Measurements from ENCODE around the gene E2F8.
A peak's percentile ranks its signal among the peaks of the same experiment; 100 is the strongest.

Gene E2F8

GRCh38 chr11:19252394-19253152 lies 11.8 kb upstream of the E2F8 start:
- no peak for DNase-seq (ENCODE audit: low read depth)

- no peak for DNase-seq (ENCODE audit: low read depth)
Observed at GRCh38 chr11:19251577-19251976, 10.8 kb upstream of the E2F8 start.

- DNase-seq (ENCODE audit: low read depth), result no peak
Observed at GRCh38 chr11:19246816-19247215, 6.1 kb upstream of the E2F8 start.

- no peak for DNase-seq (ENCODE audit: low read depth)
Observed at GRCh38 chr11:19245351-19245750, 4.6 kb upstream of the E2F8 start.

- DNase-seq (ENCODE audit: low read depth), result no peak
Observed at GRCh38 chr11:19244621-19245020, 3.9 kb upstream of the E2F8 start.

GRCh38 chr11:19244084-19244483 lies 3.3 kb upstream of the E2F8 start:
- DNase-seq (ENCODE audit: low read depth), result no peak

- no peak for DNase-seq (ENCODE audit: low read depth)
Observed at GRCh38 chr11:19243613-19244012, 2.9 kb upstream of the E2F8 start.

- no peak for DNase-seq (ENCODE audit: low read depth)
Observed at GRCh38 chr11:19243143-19243542, 2.4 kb upstream of the E2F8 start.

- DNase-seq (ENCODE audit: low read depth), result no peak
Observed at GRCh38 chr11:19242179-19242932, 1.6 kb upstream of the E2F8 start.

- no peak for DNase-seq (ENCODE audit: low read depth)
Observed at GRCh38 chr11:19241260-19242178, 774 bp upstream of the E2F8 start.

GRCh38 chr11:19239039-19239438 lies 1.7 kb downstream of the E2F8 start:
- DNase-seq (ENCODE audit: low read depth), result no peak

- DNase-seq (ENCODE audit: low read depth), result no peak
Observed at GRCh38 chr11:19237813-19238212, 2.9 kb downstream of the E2F8 start.

GRCh38 chr11:19237381-19237780 lies 3.4 kb downstream of the E2F8 start:
- DNase-seq (ENCODE audit: low read depth), result no peak

- no peak for DNase-seq (ENCODE audit: low read depth)
Observed at GRCh38 chr11:19234231-19234817, 6.4 kb downstream of the E2F8 start.

GRCh38 chr11:19232910-19233503 lies 7.7 kb downstream of the E2F8 start:
- DNase-seq (ENCODE audit: low read depth), result peak; percentile 86

GRCh38 chr11:19229671-19230070 lies 11.1 kb downstream of the E2F8 start:
- DNase-seq (ENCODE audit: low read depth), result no peak

- DNase-seq (ENCODE audit: low read depth), result no peak
Observed at GRCh38 chr11:19228968-19229367, 11.8 kb downstream of the E2F8 start.

- DNase-seq (ENCODE audit: low read depth), result no peak
Observed at GRCh38 chr11:19226378-19227195, 14.2 kb downstream of the E2F8 start.

GRCh38 chr11:19225581-19225980 lies 15.2 kb downstream of the E2F8 start:
- DNase-seq (ENCODE audit: low read depth), result no peak

- no peak for DNase-seq (ENCODE audit: low read depth)
Observed at GRCh38 chr11:19225123-19225522, 15.6 kb downstream of the E2F8 start.

Data from HS-5 (cell line).